GM06990 (cell line): ENCODE data around the gene CXCR1.
"Not testable (repeated sequence)": the region's sequence is repeated elsewhere in the genome, so short reads cannot be mapped to it uniquely, and the experiment has no call there.

Source experiments
- DNase-seq: peaks from one replicate; pipeline ENCODE4 v3.0.0-alpha.2; 2011; ENCODE audit not compliant: insufficient read length; ENCODE audit errors: extremely low read depth
- H3K27me3 ChIP-seq: replicated peaks from 2 replicates; pipeline ENCODE4 v1.6.0; 2011; ENCODE audit warnings: low read length; ENCODE audit not compliant: control insufficient read depth, insufficient read depth
- H3K36me3 ChIP-seq: 2 replicates; pipeline ENCODE4 v1.5.1; 2011; ENCODE audit warnings: low read length; ENCODE audit not compliant: control insufficient read depth, insufficient read depth
- H3K4me3 ChIP-seq: replicated peaks from 2 replicates; pipeline ENCODE4 v1.5.1; 2011; ENCODE audit warnings: low read depth, mild to moderate bottlenecking, control low read depth, low read length
- CTCF ChIP-seq: IDR thresholded peaks from 2 replicates; pipeline ENCODE4 v1.5.1; 2011; ENCODE audit warnings: low read length, control low read depth, mild to moderate bottlenecking, inconsistent platforms; ENCODE audit not compliant: insufficient read depth, poor library complexity, severe bottlenecking

CXCR1 gene

GRCh38 chr2:218172845-218173244 is 6.1 kb upstream of the CXCR1 start:
- H3K36me3 ChIP-seq: no peaks in the 10 kb centered on the region
- no peak for TF ChIP-seq CTCF
- H3K27me3 ChIP-seq: no peaks in the 10 kb centered on the region; the same call in 1 of the 2 replicates
- no peak for DNase-seq
- H3K4me3 ChIP-seq: no peak overlapping the region

- H3K36me3 ChIP-seq, H3K4me3 ChIP-seq, H3K27me3 ChIP-seq, DNase-seq: not testable (repeated sequence)
Observed at GRCh38 chr2:218171744-218172143, 5.0 kb upstream of the CXCR1 start.

GRCh38 chr2:218169757-218170546 is 3.2 kb upstream of the CXCR1 start:
- Histone ChIP-seq H3K36me3 (no peaks in the 10 kb centered on the region), H3K4me3 (no peak overlapping the region), H3K27me3 (no peaks in the 10 kb centered on the region; the same call in 1 of the 2 replicates)
- DNase-seq: no peak
- TF ChIP-seq CTCF: no peak

- DNase-seq: no peak
- H3K27me3 ChIP-seq: no peaks in the 10 kb centered on the region; the same call in none of the 2 replicates
- no peaks in the 10 kb centered on the region for H3K36me3 ChIP-seq
- no peak overlapping the region for H3K4me3 ChIP-seq
- peak; percentile 85 for TF ChIP-seq CTCF
Observed at GRCh38 chr2:218168635-218169462, 2.1 kb upstream of the CXCR1 start.

GRCh38 chr2:218168016-218168415 is 1.3 kb upstream of the CXCR1 start:
- Histone ChIP-seq H3K4me3 (no peak overlapping the region), H3K27me3 (peaks cover 1% of the 10 kb centered on the region), H3K36me3 (no peaks in the 10 kb centered on the region)
- TF ChIP-seq CTCF: no peak
- DNase-seq: no peak

- no peak for TF ChIP-seq CTCF
- H3K27me3 ChIP-seq: peaks cover 1% of the 10 kb centered on the region
- DNase-seq: no peak
- H3K4me3 ChIP-seq: no peak overlapping the region
- H3K36me3 ChIP-seq: no peaks in the 10 kb centered on the region
Observed at GRCh38 chr2:218162814-218163213, 3.9 kb downstream of the CXCR1 start.
